GM21528 (cell line): ENCODE data around the gene SLC27A1.
"Not testable (repeated sequence)": the region's sequence is repeated elsewhere in the genome, so short reads cannot be mapped to it uniquely, and the experiment has no call there.

Source experiments
- ATAC-seq: cut with Tn5 transposase; IDR thresholded peaks from one replicate; pipeline ENCODE4 v1.9.1; 2021; ENCODE audit warnings: mild to moderate bottlenecking, moderate library complexity; ENCODE audit not compliant: unreplicated experiment, low FRiP score

The SLC27A1 gene

DNA sequence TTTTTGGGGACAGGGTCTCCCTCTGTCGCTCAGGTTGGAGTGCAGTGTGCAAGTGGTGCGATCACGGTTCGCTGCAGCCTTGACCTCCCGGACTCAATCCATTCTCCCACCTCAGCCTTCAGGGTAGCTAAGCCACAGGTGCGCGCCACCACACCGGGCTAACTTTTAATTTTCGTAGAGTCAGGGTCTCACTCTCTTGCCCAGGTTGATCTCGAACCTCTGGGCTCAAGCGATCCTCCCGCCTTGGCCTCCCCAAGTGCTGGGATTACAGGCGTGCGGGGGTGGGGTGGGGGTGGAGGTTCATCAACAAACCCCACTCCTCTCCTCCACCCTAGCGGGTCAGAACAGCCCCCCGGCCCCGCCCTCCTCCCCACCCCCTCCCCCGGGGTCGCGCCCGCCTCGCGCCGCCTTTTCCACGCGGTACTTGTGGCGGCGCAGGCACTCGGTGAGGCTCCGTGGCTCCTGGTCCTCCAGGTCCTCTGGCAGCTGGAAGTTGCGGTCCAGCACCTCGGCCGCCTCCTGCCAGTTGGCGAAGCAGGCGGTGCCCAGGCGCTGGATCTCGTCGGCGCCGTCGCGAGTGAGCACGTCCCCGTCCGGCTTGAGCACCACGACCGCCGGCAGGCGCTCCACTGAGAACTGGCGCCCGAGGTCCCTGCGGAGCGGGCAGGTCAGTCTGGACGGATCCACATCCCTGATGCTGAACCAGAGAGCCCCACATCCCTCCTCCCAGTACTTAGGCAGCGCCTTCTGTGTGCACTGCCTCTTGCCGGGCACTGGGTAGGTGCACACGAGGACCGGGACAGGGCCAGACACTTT, 14.8 kb upstream of the SLC27A1 start:
- no peak for ATAC-seq

GRCh38 chr19:17456127-17456526, 14.2 kb upstream of the SLC27A1 start:
- no peak for ATAC-seq

DNA sequence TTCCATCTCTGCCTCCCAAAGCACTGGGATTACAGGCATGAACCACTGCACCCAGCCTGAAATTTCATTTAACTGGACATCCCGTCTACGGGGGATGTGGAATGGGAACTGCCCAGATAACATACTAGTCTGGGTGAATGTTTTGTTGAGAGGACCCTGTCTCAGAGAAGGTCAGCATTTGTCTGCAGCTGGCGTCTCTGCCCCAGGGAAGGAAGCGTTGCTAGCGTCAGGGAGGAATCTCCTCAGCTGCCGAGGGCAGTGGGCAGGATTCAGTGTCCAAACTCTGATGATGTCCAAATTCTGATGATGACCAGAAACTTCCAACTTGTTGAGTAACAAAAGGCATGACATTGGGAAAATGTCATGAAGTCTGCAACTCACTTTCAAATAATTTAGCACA, 12.7 kb upstream of the SLC27A1 start:
- no peak for ATAC-seq

DNA sequence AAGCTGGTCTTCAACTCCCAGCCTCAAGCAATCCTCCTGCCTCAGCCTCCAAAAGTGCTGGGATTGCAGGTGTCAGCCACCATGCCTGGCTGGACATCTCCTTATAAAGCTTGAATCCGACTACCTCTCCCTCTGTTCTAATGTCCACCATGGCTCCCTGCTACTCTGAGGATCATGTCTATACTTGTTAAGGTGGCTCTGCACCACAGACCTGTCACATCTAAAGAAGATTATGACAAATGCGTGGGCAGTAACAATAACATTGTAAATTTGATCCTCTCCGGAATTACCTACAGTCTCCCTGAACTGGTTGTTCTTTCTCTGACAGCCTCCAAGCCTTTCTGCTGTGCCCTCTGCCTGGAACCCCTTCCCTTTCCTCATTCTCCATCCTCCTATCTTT, 11.4 kb upstream of the SLC27A1 start:
- no peak for ATAC-seq

DNA sequence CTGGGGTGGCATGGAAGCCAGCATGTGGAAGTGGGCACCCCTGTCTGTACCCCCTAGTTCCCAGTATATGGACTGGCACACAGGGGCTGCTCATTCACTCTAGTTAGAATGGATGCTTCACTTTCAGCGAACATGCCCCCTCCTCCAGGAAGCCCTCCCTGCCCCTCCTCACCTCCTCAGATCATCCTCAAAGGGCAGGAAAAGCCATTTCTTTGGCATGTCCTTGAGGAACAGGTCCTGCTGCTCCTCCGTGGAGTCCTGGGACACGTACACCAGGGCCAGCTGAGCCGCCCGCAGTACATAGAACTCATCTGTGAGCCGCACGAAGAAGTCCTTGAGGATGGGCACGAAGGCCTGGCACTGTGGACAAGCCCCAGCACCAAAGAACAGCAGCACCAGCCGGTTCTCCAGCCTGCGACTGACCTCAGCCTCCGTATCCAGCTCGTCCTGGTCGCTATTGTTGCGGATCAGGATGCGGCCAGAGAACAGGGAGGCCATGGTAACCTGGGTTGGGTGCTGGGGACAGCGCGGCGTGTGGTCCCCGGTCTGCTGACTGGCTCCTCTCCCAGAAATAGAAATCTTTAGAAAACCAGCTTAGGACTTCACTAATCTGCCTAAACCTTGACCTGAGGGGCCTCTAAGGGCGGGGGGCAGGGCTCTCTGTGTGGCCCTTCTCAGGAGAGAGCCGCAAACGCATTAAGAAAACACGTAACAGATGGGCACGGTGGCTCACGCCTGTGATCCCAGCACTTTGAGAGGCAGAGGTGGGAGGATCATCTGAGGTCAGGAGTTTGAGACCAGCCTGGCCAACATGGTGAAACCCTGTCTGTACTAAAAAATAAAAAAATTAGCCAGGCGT, 9.7 kb upstream of the SLC27A1 start, which contains the start of gene NXNL1:
NXNL1 (minus strand) TSS at position 555 of the 859 bp plus-strand sequence; CDS start at position 498, 57 bp downstream.
- ATAC-seq: no peak

- no peak for ATAC-seq
Observed at GRCh38 chr19:17466487-17466850, 3.9 kb upstream of the SLC27A1 start.

DNA sequence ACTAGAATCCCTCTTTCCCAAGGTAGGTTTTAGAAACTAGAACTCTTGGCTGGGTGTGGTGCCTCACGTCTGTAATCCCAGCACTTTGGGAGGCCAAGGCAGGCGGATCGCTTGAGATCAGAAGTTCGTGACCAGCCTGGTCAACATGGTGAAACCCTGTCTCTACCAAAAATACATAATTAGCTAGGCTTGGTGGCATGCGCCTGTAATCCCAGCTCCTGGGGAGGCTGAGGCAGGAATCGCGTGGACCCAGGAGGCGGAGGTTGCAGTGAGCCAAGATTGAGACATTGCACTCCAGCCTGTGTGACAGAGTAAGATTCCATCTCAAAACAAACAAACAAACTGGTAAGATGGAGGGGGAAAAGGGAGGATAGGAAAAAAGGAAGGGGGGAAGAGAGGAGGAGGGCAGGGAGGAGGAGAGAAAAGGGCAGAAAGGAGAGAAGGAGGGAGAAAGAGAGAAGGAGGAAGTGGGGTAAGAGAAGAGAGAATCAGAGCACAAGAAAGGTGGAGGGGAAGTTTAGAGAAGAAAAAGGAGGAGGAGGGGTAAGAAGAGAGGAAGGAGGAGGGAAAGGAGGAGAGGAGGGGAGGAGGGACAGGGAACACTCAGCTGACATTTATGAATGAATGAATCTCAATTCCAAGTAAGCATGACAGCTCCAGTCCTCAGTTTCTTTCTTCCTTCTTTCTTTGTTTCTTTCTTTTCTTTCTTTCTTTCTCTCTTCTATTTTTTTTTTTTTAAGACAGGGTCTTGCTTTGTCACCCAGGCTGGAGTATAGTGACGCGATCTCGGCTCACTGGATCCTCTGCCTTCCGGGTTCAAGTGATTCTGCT, 2.6 kb upstream of the SLC27A1 start:
- no peak for ATAC-seq

DNA sequence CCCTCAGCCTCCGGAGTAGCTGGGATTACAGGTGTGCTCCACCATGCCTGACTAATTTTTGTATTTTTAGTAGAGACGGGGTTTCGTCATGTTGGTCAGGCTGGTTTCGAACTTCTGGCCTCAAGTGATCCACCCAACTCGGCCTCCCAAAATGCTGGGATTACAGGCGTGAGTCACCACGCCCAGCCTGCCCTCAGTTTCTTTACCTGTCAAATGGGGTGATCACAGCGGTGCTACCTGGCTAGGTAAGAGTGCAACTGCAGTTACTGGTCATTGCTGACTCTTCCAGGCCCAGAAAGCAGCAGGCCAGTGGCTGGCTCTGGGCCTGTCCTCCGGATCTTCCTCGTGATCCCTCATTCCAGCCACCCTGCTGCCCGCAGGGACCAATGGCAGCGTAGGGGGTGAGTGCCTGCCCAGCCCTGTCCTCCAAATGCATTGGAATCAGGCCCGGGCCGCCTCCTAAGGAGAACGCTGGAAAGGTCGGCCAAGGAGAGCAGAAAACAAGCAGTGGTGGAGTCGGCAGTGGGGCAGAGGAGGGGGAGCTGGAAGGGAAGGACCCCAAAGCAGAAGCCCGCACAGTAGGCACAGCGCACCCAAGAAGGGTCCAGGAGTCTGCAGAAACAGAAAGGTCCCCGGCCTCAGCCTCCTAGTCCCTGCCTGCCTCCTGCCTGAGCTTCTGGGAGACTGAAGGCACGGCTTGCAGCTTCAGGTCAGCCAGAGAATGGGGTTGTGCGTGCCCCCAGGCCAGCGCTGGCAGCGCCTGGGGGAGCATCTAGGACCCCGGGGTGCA, 1.8 kb upstream of the SLC27A1 start:
- ATAC-seq: no peak

DNA sequence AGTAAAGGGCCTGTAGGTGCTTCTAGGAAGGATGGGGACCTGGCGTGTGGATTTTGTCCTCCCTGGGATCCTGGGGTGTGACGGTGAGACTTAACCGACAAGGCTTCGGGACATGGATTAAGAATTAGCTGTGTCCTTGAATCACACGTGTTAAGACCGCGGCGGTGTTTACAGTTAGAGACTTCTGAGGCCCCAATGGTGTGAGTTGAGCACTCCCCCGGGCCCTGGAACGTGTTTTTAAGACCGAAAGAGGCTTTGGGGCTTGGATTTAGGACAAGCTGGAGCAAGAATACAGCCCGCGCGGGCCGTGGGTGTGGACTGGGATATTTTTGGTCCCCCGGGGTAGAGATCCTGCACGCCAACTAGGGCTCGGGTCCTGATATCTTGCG, 1.2 kb upstream of the SLC27A1 start:
- no peak for ATAC-seq

GRCh38 chr19:17469481-17470067, 750 bp upstream of the SLC27A1 start:
- ATAC-seq: peak; percentile 51

DNA sequence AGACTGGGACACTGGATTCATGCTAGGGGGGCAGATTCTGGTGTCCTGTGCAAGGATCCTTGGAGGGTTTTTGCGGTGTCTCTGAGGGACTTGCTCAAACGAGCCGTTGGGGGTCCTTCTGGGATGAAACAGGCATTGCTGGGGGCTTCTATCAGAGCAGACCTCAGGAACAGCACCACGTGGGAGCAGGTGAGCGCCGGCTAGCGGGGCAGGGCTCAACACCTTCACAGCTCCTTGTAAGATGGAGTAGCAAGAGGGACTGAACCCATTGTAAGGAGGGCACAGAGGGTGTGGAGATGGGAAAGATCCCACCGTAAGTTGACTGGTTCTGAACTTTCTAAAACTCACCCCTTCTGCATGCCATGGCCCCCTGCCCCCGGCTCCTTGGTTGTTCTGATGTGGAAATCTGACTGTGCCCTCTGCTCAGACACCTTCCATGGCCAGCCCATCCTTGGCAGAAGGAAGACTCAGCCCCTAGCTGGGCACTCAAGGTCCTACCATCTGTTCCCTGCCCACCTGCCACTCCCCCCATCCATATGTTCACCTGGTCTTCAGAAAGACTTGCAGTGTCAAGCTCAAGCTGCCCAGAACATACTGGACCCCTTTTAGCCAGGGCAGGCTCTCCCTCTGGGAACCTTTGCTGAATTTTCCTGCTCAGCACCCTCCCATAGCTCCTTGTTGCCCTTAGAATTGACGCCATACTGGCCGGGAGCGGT, 1.2 kb downstream of the SLC27A1 start:
- ATAC-seq: no peak

DNA sequence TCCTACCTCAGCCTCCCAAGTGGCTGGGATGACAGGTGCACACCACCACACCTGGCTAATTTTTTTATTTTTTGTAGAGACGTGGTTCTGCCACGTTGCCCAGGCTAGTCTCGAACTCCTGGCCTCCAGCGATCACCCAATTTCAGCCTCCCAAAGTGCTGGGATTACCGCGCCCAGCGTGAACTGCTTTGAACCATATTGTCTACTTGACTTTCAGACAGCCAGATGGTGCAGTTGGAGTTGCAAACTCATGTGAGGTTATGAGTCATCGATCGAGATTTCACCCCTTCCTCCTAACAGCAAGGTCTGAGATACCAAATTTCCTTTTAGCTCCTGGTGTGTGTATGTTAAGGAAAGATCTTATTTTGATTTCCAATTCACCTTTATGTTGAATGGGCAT, 2.7 kb downstream of the SLC27A1 start:
- no peak for ATAC-seq

DNA sequence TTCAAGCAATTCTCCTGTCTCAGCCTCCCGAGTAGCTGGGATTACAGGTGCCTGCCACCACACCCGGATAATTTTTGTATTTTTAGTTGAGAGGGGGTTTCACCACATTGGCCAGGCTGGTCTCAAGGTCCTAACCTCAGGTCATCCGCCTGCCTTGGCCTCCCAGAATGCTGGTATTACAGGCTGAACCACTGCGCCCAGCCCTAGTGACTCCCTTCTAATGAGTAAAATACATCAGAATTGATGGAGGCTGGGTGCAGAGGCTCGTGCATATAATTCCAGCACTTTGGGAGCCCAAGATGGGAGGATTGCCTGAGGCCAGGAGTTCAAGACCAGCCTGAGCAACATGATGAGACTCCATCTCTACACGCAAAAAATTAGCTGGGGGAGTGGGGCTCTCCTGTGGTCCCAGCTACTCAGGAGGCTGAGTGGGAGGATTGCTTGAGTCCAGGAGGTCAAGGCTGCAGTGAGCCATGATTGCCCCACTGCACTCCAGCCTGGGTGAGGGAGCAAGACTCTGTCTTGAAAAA, 4.8 kb downstream of the SLC27A1 start:
- not testable (repeated sequence) for ATAC-seq

GRCh38 chr19:17475541-17476115, 5.3 kb downstream of the SLC27A1 start:
- no peak for ATAC-seq

DNA sequence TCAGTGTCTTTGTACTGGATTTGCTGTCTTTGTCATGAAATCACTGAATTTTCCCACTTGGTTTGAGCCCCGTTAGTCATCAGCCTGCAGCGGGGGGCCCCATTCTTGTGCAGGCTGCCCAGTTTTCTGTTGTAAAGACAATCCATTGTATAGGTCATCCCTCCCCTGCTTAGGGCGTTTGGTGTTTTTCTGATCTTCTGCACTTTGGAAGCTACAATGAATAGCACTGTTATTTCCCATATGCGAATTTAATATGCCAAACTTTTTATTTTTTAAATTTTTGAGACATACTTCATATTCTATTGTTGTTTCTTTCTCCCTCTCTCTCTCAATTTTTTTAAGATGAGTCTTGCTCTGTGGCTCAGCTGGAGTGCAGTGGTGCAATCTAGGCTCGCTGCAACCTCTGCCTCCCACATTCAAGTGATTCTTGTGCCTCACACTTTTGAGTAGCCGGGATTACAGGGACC, 9.0 kb downstream of the SLC27A1 start:
- ATAC-seq: no peak

DNA sequence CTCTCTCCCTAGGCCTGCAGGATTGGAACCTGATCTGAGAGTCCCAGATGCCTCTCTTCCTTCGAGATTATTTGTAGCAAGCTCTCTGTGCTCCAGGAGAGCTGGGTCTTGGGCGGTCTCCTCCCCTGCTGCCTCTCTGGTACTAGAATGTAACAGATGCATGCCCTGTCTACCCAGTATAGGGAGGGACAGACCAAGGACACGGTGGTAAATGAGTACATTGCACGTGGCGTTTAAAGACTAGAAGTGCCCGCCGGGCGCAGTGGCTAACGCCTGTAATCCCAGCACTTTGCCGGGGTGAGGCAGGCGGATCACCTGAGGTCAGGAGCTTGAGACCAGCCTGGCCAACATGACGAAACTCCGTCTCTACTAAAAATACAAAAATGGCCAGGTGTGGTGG, 11.7 kb downstream of the SLC27A1 start:
- ATAC-seq: no peak

DNA sequence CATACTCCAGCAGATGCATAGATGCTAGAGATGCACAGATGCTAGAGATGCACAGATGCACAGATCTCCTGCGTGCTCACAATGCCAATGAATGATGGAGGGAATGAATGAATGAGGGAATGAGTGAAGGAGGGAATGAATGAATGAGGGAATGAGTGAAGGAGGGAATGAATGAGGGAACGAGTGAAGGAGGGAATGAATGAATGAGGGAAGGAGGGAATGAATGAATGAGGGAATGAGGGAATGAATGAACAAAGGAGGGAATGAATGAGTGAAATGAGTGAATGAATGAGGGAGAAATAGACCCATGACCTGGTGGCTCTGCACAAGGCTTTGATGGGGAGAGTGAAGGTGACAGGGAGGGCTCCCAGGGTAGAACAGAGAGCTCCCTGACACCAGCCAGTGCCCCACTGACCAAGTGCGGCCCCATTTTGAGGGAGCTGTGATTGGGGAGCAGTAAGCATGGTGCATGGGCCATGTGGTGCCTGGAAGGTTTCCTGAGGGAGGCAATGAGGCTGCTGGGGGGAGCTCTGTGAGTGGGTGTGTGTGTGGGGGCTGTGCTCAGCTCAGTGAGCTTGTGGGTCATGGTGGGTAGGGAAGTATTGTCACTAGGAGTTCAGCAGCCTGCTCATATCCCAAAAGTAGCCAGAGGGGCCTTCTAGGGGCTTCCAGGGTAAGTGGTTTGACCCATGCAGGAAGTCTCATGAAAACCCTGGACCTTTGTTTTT, 12.7 kb downstream of the SLC27A1 start:
- ATAC-seq: no peak

DNA sequence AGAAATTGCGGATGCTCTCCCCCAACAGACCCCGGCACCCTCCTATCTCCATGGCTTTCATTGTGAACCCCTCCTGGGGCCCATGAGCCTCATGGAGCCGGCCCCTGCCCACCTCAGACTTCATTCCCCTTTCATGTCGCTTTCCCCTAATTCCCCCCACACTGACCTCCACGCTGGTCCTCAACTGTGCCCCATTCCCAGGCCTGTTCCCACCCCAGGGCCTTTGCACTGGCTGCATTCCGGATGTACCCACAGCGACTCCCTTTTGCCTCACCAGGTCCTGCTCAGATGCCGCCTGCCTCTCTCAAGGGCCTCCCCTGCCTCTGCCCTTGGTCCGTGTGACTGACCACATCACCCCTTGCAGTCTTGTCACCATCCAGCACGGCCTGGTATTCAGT, 13.3 kb downstream of the SLC27A1 start:
- no peak for ATAC-seq
